H1 (cell line): ENCODE data around the gene SH3PXD2A. TPM values are rescaled to one million over a fixed set of nuclear protein-coding genes. Genes with fewer than 3 reads are reported as not detected.

Experiments used
- CTCF ChIA-PET: fragments of 300-600 bp; sonication (Branson Sonifier 250); formaldehyde crosslinking; loops from one replicate; lab custom pipeline; 2021; ENCODE audit not compliant: partially characterized antibody; lab: Charles Lee
- POLR2A ChIA-PET: fragments of 300-600 bp; sonication (Branson Sonifier 250); formaldehyde crosslinking; loops from one replicate; lab custom pipeline; 2021; ENCODE audit warnings: inconsistent platforms; ENCODE audit not compliant: partially characterized antibody; lab: Charles Lee
- DNase-seq, 2 experiments: peaks; one replicate each; pipeline versions ENCODE4 v3.0.0 to v3.0.0-alpha.2; 2010 to 2022; ENCODE audit warnings: low spot score in 2 of 2, low read depth in 1 of 2, mixed read lengths in 1 of 2
- FAIRE-seq: peaks from 2 replicates; lab custom pipeline; 2011; peaks lifted over from hg19 to GRCh38; lab: Jason Lieb, UNC
- H2AFZ ChIP-seq: 2 replicates; pipeline ENCODE4 v1.8.1; 2012; ENCODE audit warnings: low read length, inconsistent platforms
- H2AK5ac ChIP-seq: 2 replicates; pipeline ENCODE4 v1.6.1; 2013; ENCODE audit warnings: low read depth, low read length
- H2BK120ac ChIP-seq: replicated peaks from 2 replicates; pipeline ENCODE3; 2013; ENCODE audit warnings: low read depth, low read length, inconsistent platforms
- H2BK12ac ChIP-seq: 2 replicates; pipeline ENCODE4 v1.6.1; 2013; ENCODE audit warnings: low read depth, low read length
- H2BK15ac ChIP-seq: 2 replicates; pipeline ENCODE4 v1.6.1; 2013; ENCODE audit warnings: low read length
- H2BK20ac ChIP-seq: 2 replicates; pipeline ENCODE4 v1.6.1; 2013; ENCODE audit warnings: low read length
- H2BK5ac ChIP-seq: 2 replicates; pipeline ENCODE4 v1.6.1; 2013; ENCODE audit warnings: low read depth, low read length
- H3K14ac ChIP-seq: 2 replicates; pipeline ENCODE4 v1.6.1; 2013; ENCODE audit warnings: inconsistent platforms; ENCODE audit not compliant: insufficient read length
- H3K18ac ChIP-seq: 2 replicates; pipeline ENCODE4 v1.6.1; 2013; ENCODE audit warnings: low read length; ENCODE audit errors: extremely low read depth
- H3K23ac ChIP-seq: 2 replicates; pipeline ENCODE4 v1.6.1; 2013; ENCODE audit warnings: inconsistent platforms; ENCODE audit not compliant: insufficient read length
- H3K23me2 ChIP-seq: 2 replicates; pipeline ENCODE4 v1.6.1; 2013; ENCODE audit warnings: low read depth, low read length
- H3K27ac ChIP-seq: 2 replicates; pipeline ENCODE4 v1.6.1; 2011; ENCODE audit warnings: low read depth, low read length, inconsistent platforms
- H3K27me3 ChIP-seq, 4 experiments: replicated peaks in 1 of 4; 1 replicate in 1 of 4; 2 replicates in 3 of 4; pipeline versions ENCODE4 v1.6.1 to v1.8.1; 2011 to 2013; ENCODE audit warnings: low read length in 3 of 4, mild to moderate bottlenecking in 3 of 4, inconsistent platforms in 2 of 4, mixed read lengths in 2 of 4, moderate library complexity in 1 of 4; ENCODE audit not compliant: control insufficient read depth in 3 of 4, insufficient read depth in 3 of 4; ENCODE audit errors: extremely low read depth in 1 of 4
- H3K36me3 ChIP-seq, 4 experiments: 2 replicates each; pipeline versions ENCODE4 v1.6.1 to v1.8.1; 2011 to 2013; ENCODE audit warnings: mild to moderate bottlenecking in 4 of 4, low read length in 3 of 4, moderate library complexity in 2 of 4, control low read depth in 1 of 4, inconsistent platforms in 1 of 4; ENCODE audit not compliant: insufficient read depth in 4 of 4, control insufficient read depth in 2 of 4
- H3K4ac ChIP-seq: replicated peaks from 2 replicates; pipeline ENCODE3; 2013; ENCODE audit warnings: low read length, low read depth, mixed read lengths, inconsistent platforms; ENCODE audit not compliant: insufficient read length
- H3K4me1 ChIP-seq, 4 experiments: replicated peaks in 1 of 4; 1 replicate in 1 of 4; 2 replicates in 3 of 4; pipeline versions ENCODE4 v1.6.1 to v1.8.1; 2011 to 2013; ENCODE audit warnings: low read length in 3 of 4, inconsistent platforms in 2 of 4, mixed read lengths in 1 of 4; ENCODE audit not compliant: insufficient read depth in 4 of 4, control insufficient read depth in 3 of 4
- H3K4me2 ChIP-seq, 2 experiments: 2 replicates each; pipeline versions ENCODE4 v1.6.1 to v1.8.1; 2011 to 2013; ENCODE audit warnings: low read depth in 2 of 2, low read length in 2 of 2, control low read depth in 1 of 2, inconsistent platforms in 1 of 2, mild to moderate bottlenecking in 1 of 2; ENCODE audit not compliant: insufficient read depth in 1 of 2
- H3K4me3 ChIP-seq, 4 experiments: fragments of 200-600, 300-600 bp in 1 of 4; sonication (generic), shearing (Covaris generic), sonication (Bioruptor Twin) in 1 of 4; 2 replicates each; pipeline versions ENCODE4 v1.5.1 to v1.8.1; 2011 to 2016; ENCODE audit warnings: low read length in 4 of 4, low read depth in 3 of 4, control low read depth in 2 of 4, inconsistent platforms in 2 of 4, mild to moderate bottlenecking in 2 of 4, mixed read lengths in 1 of 4, moderate library complexity in 1 of 4; ENCODE audit not compliant: insufficient read depth in 2 of 4; ENCODE audit errors: extremely low read depth in 1 of 4
- H3K56ac ChIP-seq: replicated peaks from 2 replicates; pipeline ENCODE3; 2013; ENCODE audit warnings: low read depth, mild to moderate bottlenecking, mixed read lengths, low read length, inconsistent platforms; ENCODE audit not compliant: insufficient read length
- H3K79me1 ChIP-seq: 2 replicates; pipeline ENCODE4 v1.6.1; 2013; ENCODE audit warnings: low read depth, low read length, control low read depth
- H3K79me2 ChIP-seq, 2 experiments: 2 replicates each; pipeline versions ENCODE4 v1.6.1 to v1.8.1; 2012 to 2013; ENCODE audit warnings: low read length in 2 of 2, mild to moderate bottlenecking in 2 of 2, inconsistent platforms in 1 of 2; ENCODE audit not compliant: insufficient read depth in 2 of 2, control insufficient read depth in 1 of 2
- H3K9ac ChIP-seq, 4 experiments: replicated peaks in 1 of 4; 1 replicate in 1 of 4; 2 replicates in 3 of 4; pipeline versions ENCODE4 v1.6.1 to v1.8.1; 2011 to 2013; ENCODE audit warnings: low read depth in 3 of 4, low read length in 3 of 4, control low read depth in 2 of 4, mild to moderate bottlenecking in 2 of 4, moderate library complexity in 2 of 4, inconsistent platforms in 1 of 4; ENCODE audit errors: extremely low read depth in 1 of 4
- H3K9me3 ChIP-seq, 2 experiments: 2 replicates each; pipeline versions ENCODE4 v1.6.1 to v1.8.1; 2012 to 2013; ENCODE audit warnings: mild to moderate bottlenecking in 2 of 2, moderate library complexity in 2 of 2, control low read depth in 1 of 2, inconsistent platforms in 1 of 2, low read depth in 1 of 2, low read length in 1 of 2, mixed read lengths in 1 of 2; ENCODE audit not compliant: insufficient read depth in 2 of 2
- H4K20me1 ChIP-seq, 2 experiments: replicated peaks in 1 of 2; 2 replicates each; pipeline versions ENCODE3 to v1.8.1; 2011 to 2013; ENCODE audit warnings: inconsistent platforms in 2 of 2, low read length in 2 of 2, mild to moderate bottlenecking in 1 of 2; ENCODE audit not compliant: insufficient read depth in 2 of 2, control insufficient read depth in 1 of 2
- H4K5ac ChIP-seq: 2 replicates; pipeline ENCODE4 v1.6.1; 2013; ENCODE audit warnings: low read length, low read depth, mixed read lengths, inconsistent platforms; ENCODE audit not compliant: insufficient read length
- H4K8ac ChIP-seq: 2 replicates; pipeline ENCODE4 v1.8.0; 2013; ENCODE audit warnings: mild to moderate bottlenecking, moderate library complexity, low read length, inconsistent platforms; ENCODE audit not compliant: insufficient read depth; ENCODE audit errors: extremely low read depth
- H4K91ac ChIP-seq: replicated peaks from 2 replicates; pipeline ENCODE3; 2013; ENCODE audit warnings: low read length, mixed read lengths, inconsistent platforms; ENCODE audit not compliant: insufficient read length
- CHD2 ChIP-seq: IDR thresholded peaks from 2 replicates; pipeline ENCODE4 v1.6.1; 2012; ENCODE audit warnings: low read length, improper control_type of control experiment
- CREB1 ChIP-seq: IDR thresholded peaks from 2 replicates; pipeline ENCODE4 v1.6.1; 2012; ENCODE audit warnings: inconsistent platforms
- EGR1 ChIP-seq: IDR thresholded peaks from 2 replicates; pipeline ENCODE4 v1.6.1; 2011; ENCODE audit warnings: low read depth, low read length, borderline replicate concordance
- EP300 ChIP-seq, 2 experiments: IDR thresholded peaks; 1 replicate in 1 of 2; 2 replicates in 1 of 2; pipeline ENCODE4 v1.6.1; 2011 to 2012; ENCODE audit warnings: low read depth in 2 of 2, low read length in 2 of 2, mild to moderate bottlenecking in 2 of 2, borderline replicate concordance in 1 of 2, inconsistent platforms in 1 of 2, moderate library complexity in 1 of 2
- GABPA ChIP-seq: IDR thresholded peaks from 2 replicates; pipeline ENCODE4 v1.6.1; 2011; ENCODE audit warnings: mild to moderate bottlenecking, low read length, moderate library complexity, borderline replicate concordance; ENCODE audit not compliant: insufficient read depth
- GTF2F1 ChIP-seq: IDR thresholded peaks from 2 replicates; pipeline ENCODE4 v1.6.1; 2012; ENCODE audit warnings: low read depth, low read length, improper control_type of control experiment, borderline replicate concordance
- MAFK ChIP-seq: IDR thresholded peaks from 2 replicates; pipeline ENCODE4 v1.6.1; 2012; ENCODE audit warnings: low read depth, mild to moderate bottlenecking, improper control_type of control experiment, low read length
- NRF1 ChIP-seq: IDR thresholded peaks from 2 replicates; pipeline ENCODE4 v1.6.1; 2011; ENCODE audit warnings: mild to moderate bottlenecking, low read depth, low read length, improper control_type of control experiment
- POLR2AphosphoS5 ChIP-seq: IDR thresholded peaks from 2 replicates; pipeline ENCODE4 v1.6.1; 2011; ENCODE audit warnings: low read depth, low read length
- RAD21 ChIP-seq, 2 experiments: IDR thresholded peaks in 1 of 2; conservative IDR thresholded peaks in 1 of 2; 2 replicates each; pipeline ENCODE4 v1.6.1; 2011; ENCODE audit warnings: low read depth in 2 of 2, low read length in 2 of 2, improper control_type of control experiment in 1 of 2, inconsistent platforms in 1 of 2, mild to moderate bottlenecking in 1 of 2, moderate library complexity in 1 of 2
- RBBP5 ChIP-seq: IDR thresholded peaks from 2 replicates; pipeline ENCODE4 v1.7.1; 2012; ENCODE audit warnings: low read depth, mild to moderate bottlenecking, inconsistent platforms, low read length, moderate library complexity, borderline replicate concordance
- SIRT6 ChIP-seq: IDR thresholded peaks from one replicate; pipeline ENCODE4 v1.7.1; 2012; ENCODE audit warnings: low read length, inconsistent platforms
- SP2 ChIP-seq: IDR thresholded peaks from 2 replicates; pipeline ENCODE4 v1.6.1; 2012; ENCODE audit warnings: mild to moderate bottlenecking, low read length, inconsistent platforms
- SP4 ChIP-seq: IDR thresholded peaks from 2 replicates; pipeline ENCODE4 v1.6.1; 2012; ENCODE audit warnings: low read length, inconsistent platforms
- SUZ12 ChIP-seq: fragments of 200-600 bp; sonication (generic); IDR thresholded peaks from 2 replicates; pipeline ENCODE4 v1.6.1; 2012; ENCODE audit warnings: mild to moderate bottlenecking, inconsistent platforms, low read length, moderate library complexity, mixed read lengths
- TEAD4 ChIP-seq: IDR thresholded peaks from 2 replicates; pipeline ENCODE4 v1.6.1; 2012; ENCODE audit warnings: low read depth, low read length, inconsistent platforms, mixed read lengths
- WGBS, 2 experiments: shearing (Covaris generic) in 1 of 2; methylation state at CpG; one replicate each; pipeline versions ENCODE4 v1.1.6 to v1.1.7; 2013 to 2015; ENCODE audit warnings: low lambda C conversion rate in 2 of 2, mixed read lengths in 2 of 2, inconsistent platforms in 1 of 2, low coverage in 1 of 2, missing lambda C conversion rate in 1 of 2; ENCODE audit not compliant: insufficient replicate concordance in 2 of 2, insufficient coverage in 1 of 2, insufficient read length in 1 of 2; ENCODE audit errors: extremely low coverage in 1 of 2, missing lambda C conversion rate in 1 of 2; 5-methylcytosine and 5-hydroxymethylcytosine counted together
- polyA plus RNA-seq, 7 experiments: library from polyadenylated mRNA; depleted of rRNA in 3 of 7; stranded (reverse) in 5 of 7; unstranded in 2 of 7; fragments of >200 nt in 5 of 7; fragments of 200-250 nt in 2 of 7; gene quantifications; 1 replicate in 5 of 7; 2 replicates in 1 of 7; 4 replicates in 1 of 7; pipeline versions ENCODE4 v1.2.1 to v1.2.3, GENCODE V29; 2011 to 2013; ENCODE audit warnings: missing spikeins in 2 of 7, mixed read lengths in 2 of 7
- total RNA-seq: library from RNA; stranded (reverse); fragmentation: NEBNext Ultra II Directional; extraction: Animal tissue kit (Norgen Biotek cat#: 25700); gene quantifications from 2 replicates; pipeline ENCODE4 v1.2.1, GENCODE V29; 2021

Gene SH3PXD2A
- total and polyA plus RNA-seq, 2 of the 8 experiments (the other 6 are each of a cell fraction or from before 2014, with no cell fraction given): 5.4 to 16.3 TPM

DNA sequence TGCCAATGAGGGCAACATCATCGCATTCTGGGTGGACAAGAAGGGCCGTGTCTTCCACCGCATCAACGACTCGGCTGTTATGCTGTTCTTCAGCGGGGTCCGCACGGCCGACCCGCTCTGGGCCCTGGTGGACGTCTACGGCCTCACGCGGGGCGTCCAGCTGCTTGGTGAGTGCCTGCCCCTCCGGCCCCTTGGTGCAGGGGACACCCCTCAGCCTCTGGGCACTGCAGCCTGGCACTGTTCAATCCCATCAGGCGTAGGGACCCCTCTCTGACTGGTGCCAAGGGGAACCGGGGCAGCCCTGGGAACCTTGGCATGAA, 283.8 kb downstream of the SH3PXD2A start:
- CTCF ChIA-PET: interaction anchor here (1.1 to 12.0 kb wide), 2 partner anchors 5 to 10 kb away, joined by 3 to 134 read pairs; no protein-coding TSS in a partner anchor
- Histone ChIP-seq H3K9ac (no peak overlapping the region), H3K79me2 (no peaks in the 10 kb centered on the region), H2BK120ac (no peak overlapping the region), H3K18ac (no peak overlapping the region), H3K27ac (no peak overlapping the region), H3K27me3 (no peaks in the 10 kb centered on the region), H4K8ac (no peak overlapping the region), H3K23me2 (no peaks in the 10 kb centered on the region), H3K14ac (no peak overlapping the region), H2AFZ (no peak overlapping the region), H3K23ac (no peak overlapping the region), H4K5ac (no peak overlapping the region), H3K4me2 (no peak overlapping the region), H2BK12ac (no peak overlapping the region), H3K9me3 (no peaks in the 10 kb centered on the region), H3K36me3 (no peaks in the 10 kb centered on the region), H2BK20ac (no peak overlapping the region), H4K20me1 (no peaks in the 10 kb centered on the region), H2BK5ac (no peak overlapping the region), H2AK5ac (no peak overlapping the region), H3K79me1 (no peaks in the 10 kb centered on the region), H3K4ac (no peak overlapping the region), H3K4me3 (no peak overlapping the region), H4K91ac (no peak overlapping the region), H2BK15ac (no peak overlapping the region), H3K4me1 (no peaks in the 10 kb centered on the region), H3K56ac (no peak overlapping the region)
- DNase-seq: no peak
- no peak for FAIRE-seq
- POLR2A ChIA-PET: no interaction called here
- 92% methylated on average over 18 of the region's 18 CpGs; no CpG with 5 or more reads in 1 of the 2 experiments for WGBS, 2 experiments
- TF ChIP-seq GTF2F1: no peak
- TF ChIP-seq RAD21 (IDR thresholded peaks at IDR 0.05 in 1 of 2, conservative IDR thresholded peaks at IDR 0.05 in 1 of 2; ENCODE audit: low read depth in 2 of 2, low read length in 2 of 2): no peak
- TF ChIP-seq RBBP5: no peak
- no peak for TF ChIP-seq EGR1
- TF ChIP-seq SIRT6: no peak
- TF ChIP-seq SP4: no peak
- no peak for TF ChIP-seq GABPA
- TF ChIP-seq CHD2: no peak
- no peak for TF ChIP-seq CREB1
- TF ChIP-seq MAFK: no peak
- TF ChIP-seq NRF1: no peak
- no peak for TF ChIP-seq SUZ12
- no peak for TF ChIP-seq TEAD4
- no peak for TF ChIP-seq POLR2AphosphoS5
- no peak for TF ChIP-seq SP2
- TF ChIP-seq EP300 (IDR thresholded peaks at IDR 0.05; ENCODE audit: borderline replicate concordance in 1 of 2, low read depth in 2 of 2, low read length in 2 of 2): no peak
